HEK293T (cell line): ENCODE data around the gene CCDC9.

Source experiments
- ARNT ChIP-seq: fragments of 450-650 bp; IDR thresholded peaks from 2 replicates; pipeline ENCODE4 v1.6.1; 2017; ENCODE audit warnings: mild to moderate bottlenecking
- BHLHE40 ChIP-seq: fragments of 450-650 bp; IDR thresholded peaks from 2 replicates; pipeline ENCODE4 v1.6.1; 2016; ENCODE audit warnings: mild to moderate bottlenecking, moderate library complexity, borderline replicate concordance
- FOXA1 ChIP-seq: fragments of 450-650 bp; IDR thresholded peaks from 2 replicates; pipeline ENCODE4 v1.6.1; 2016; ENCODE audit warnings: mild to moderate bottlenecking
- FOXM1 ChIP-seq: fragments of 450-650 bp; IDR thresholded peaks from 2 replicates; pipeline ENCODE4 v1.6.1; 2017; ENCODE audit warnings: mild to moderate bottlenecking, borderline replicate concordance
- HDGF ChIP-seq: fragments of 450-650 bp; IDR thresholded peaks from 2 replicates; pipeline ENCODE4 v1.6.1; 2017; ENCODE audit warnings: antibody characterized with exemption, borderline replicate concordance
- L3MBTL2 ChIP-seq: fragments of 450-650 bp; conservative IDR thresholded peaks from 2 replicates; pipeline ENCODE4 v1.6.1; 2016; ENCODE audit warnings: mild to moderate bottlenecking
- NFRKB ChIP-seq: fragments of 450-650 bp; IDR thresholded peaks from 2 replicates; pipeline ENCODE4 v1.6.1; 2016; ENCODE audit warnings: mild to moderate bottlenecking, moderate library complexity
- SP1 ChIP-seq: fragments of 450-650 bp; IDR thresholded peaks from 2 replicates; pipeline ENCODE4 v1.6.1; 2017
- TARDBP ChIP-seq: fragments of 450-650 bp; IDR thresholded peaks from 2 replicates; pipeline ENCODE4 v1.6.1; 2016
- ZNF384 ChIP-seq: fragments of 450-650 bp; IDR thresholded peaks from 2 replicates; pipeline ENCODE4 v1.6.1; 2016

DNA sequence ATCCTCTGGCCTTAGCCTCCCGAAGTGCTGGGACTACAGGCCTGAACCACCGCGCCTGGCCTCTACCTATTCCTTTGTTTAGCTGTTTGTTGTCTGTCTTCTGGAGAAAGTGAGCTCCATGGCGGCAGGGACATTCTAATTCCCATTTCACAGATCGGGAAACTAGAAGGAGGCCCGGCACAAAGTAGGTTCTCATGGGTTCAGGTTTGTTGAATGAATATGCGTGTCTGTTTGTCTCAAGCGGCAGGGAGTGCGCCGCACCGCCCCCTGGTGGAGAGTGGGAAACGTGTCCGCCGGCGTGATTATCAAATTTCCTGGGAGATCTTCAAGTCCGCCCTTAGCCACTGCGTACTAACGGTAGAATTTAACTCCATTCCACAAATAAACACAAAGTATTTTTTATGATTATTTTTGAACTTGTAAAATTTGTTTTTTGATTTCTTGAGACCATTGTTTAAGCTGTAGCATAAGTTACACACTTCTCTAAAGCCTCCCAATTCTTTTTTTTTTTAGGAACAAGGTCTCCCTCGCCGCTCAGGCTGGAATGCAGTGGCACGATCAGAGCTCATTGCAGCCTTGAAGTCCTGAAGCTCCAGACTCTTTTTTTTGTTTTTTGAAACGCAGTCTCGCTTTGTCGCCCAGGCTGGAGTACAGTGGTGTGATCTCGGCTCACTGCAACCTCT lies 8.9 kb upstream of the CCDC9 start:
- TF ChIP-seq NFRKB (no peak), SP1 (no peak), FOXM1 (no peak), FOXA1 (no peak), HDGF (no peak), BHLHE40 (no peak), ZNF384 (no peak), ARNT (no peak), L3MBTL2 (no peak), TARDBP (no peak)
